HepG2 (cell line): ENCODE data around the gene PHYH. TPM values are rescaled to one million over a fixed set of nuclear protein-coding genes. Genes with fewer than 3 reads are reported as not detected.

ENCODE experiments used
- ATAC-seq: fragments of 200-7000 bp; cut with Tn5 transposase; 3 replicates; pipeline ENCODE4 v1.9.1; 2020; ENCODE audit warnings: mild to moderate bottlenecking, moderate library complexity
- BruUV-seq: library from RNA; stranded (reverse); fragments of 400-500 nt; replicated peaks from 2 replicates; lab custom pipeline; 2021; lab: Mats Ljungman, UMichigan
- CTCF ChIA-PET: fragments of 300-600 bp; formaldehyde crosslinking; extraction: SDS; loops from one replicate; lab custom pipeline; 2021; ENCODE audit warnings: low total read pairs, inconsistent platforms, low intra/inter-chr PET ratio; lab: Yijun Ruan, JAX
- POLR2A ChIA-PET: fragments of 350-600 bp; sonication (Branson Sonifier 250); formaldehyde crosslinking; loops from one replicate; lab custom pipeline; 2020; ENCODE audit warnings: antibody characterized with exemption, inconsistent platforms; lab: Yijun Ruan, JAX
- DNase-seq: peaks from one replicate; pipeline ENCODE4 v3.0.0-alpha.2; 2015; ENCODE audit warnings: low spot score
- FAIRE-seq: peaks from 3 replicates; lab custom pipeline; 2011; peaks lifted over from hg19 to GRCh38; lab: Jason Lieb, UNC
- H2AFZ ChIP-seq: one replicate; pipeline ENCODE4 v1.6.1; 2011; ENCODE audit warnings: low read length, inconsistent platforms
- H3K27ac ChIP-seq: fragments of 300-600 bp; 3 replicates; pipeline ENCODE4 v1.8.0; 2011; ENCODE audit warnings: mixed run types, mild to moderate bottlenecking, mixed read lengths, low read length, inconsistent platforms; ENCODE audit not compliant: insufficient read depth; ENCODE audit errors: extremely low read length
- H3K27me3 ChIP-seq, 2 experiments: fragments of 200-600 bp in 1 of 2; 2 replicates in 1 of 2; 3 replicates in 1 of 2; pipeline versions ENCODE4 v1.6.0 to v1.8.0; 2011; ENCODE audit warnings: low read length in 2 of 2, mild to moderate bottlenecking in 2 of 2, moderate library complexity in 2 of 2, inconsistent platforms in 1 of 2; ENCODE audit not compliant: insufficient read depth in 2 of 2, control insufficient read depth in 1 of 2
- H3K36me3 ChIP-seq, 2 experiments: fragments of 200-600 bp in 1 of 2; replicated peaks in 1 of 2; 2 replicates in 1 of 2; 3 replicates in 1 of 2; pipeline versions ENCODE4 v1.5.1 to v1.8.0; 2011; ENCODE audit warnings: low read length in 2 of 2, inconsistent platforms in 1 of 2; ENCODE audit not compliant: insufficient read depth in 2 of 2, control insufficient read depth in 1 of 2
- H3K4me1 ChIP-seq: 2 replicates; pipeline ENCODE4 v1.5.1; 2012; ENCODE audit warnings: low read length, inconsistent platforms; ENCODE audit not compliant: insufficient read depth
- H3K4me2 ChIP-seq: 2 replicates; pipeline ENCODE4 v1.6.0; 2011; ENCODE audit warnings: low read depth, low read length, inconsistent platforms
- H3K4me3 ChIP-seq, 3 experiments: fragments of 200-600 bp in 1 of 3; sonication (generic), shearing (Covaris generic) in 1 of 3; replicated peaks in 1 of 3; 2 replicates each; pipeline ENCODE4 v1.5.1; 2011 to 2016; ENCODE audit warnings: low read length in 3 of 3, inconsistent platforms in 2 of 3, low read depth in 2 of 3, mild to moderate bottlenecking in 2 of 3, control low read depth in 1 of 3, mixed read lengths in 1 of 3; ENCODE audit not compliant: insufficient read depth in 1 of 3
- H3K79me2 ChIP-seq: one replicate; pipeline ENCODE4 v1.6.1; 2011; ENCODE audit warnings: low read length, inconsistent platforms; ENCODE audit not compliant: insufficient read depth
- H3K9ac ChIP-seq: 2 replicates; pipeline ENCODE4 v1.6.0; 2011; ENCODE audit warnings: mild to moderate bottlenecking, low read depth, low read length, inconsistent platforms; ENCODE audit not compliant: insufficient read depth
- H3K9me3 ChIP-seq: 2 replicates; pipeline ENCODE4 v1.5.1; 2012; ENCODE audit warnings: mild to moderate bottlenecking, low read length
- H4K20me1 ChIP-seq: 2 replicates; pipeline ENCODE4 v1.6.0; 2011; ENCODE audit warnings: inconsistent platforms, mild to moderate bottlenecking, low read length, moderate library complexity; ENCODE audit not compliant: insufficient read depth
- ATF7-NPFF ChIP-seq: sonication (generic); formaldehyde crosslinking; IDR thresholded peaks from 2 replicates; pipeline ENCODE4 v1.8.1; 2023; ENCODE audit warnings: mild to moderate bottlenecking, low read depth, missing genetic modification reagents, moderate library complexity
- MAFF ChIP-seq: IDR thresholded peaks from 2 replicates; pipeline ENCODE4 v1.6.1; 2011; ENCODE audit warnings: low read depth, low read length, improper control_type of control experiment
- MBNL3 ChIP-seq: fragments of 250-450 bp; sonication (Bioruptor Pico); conservative IDR thresholded peaks from 2 replicates; pipeline ENCODE4 v1.8.0; 2022; ENCODE audit warnings: mild to moderate bottlenecking, inconsistent platforms
- PAWR ChIP-seq: sonication (generic); formaldehyde crosslinking; IDR thresholded peaks from 2 replicates; pipeline ENCODE4 v1.4.0; 2020; ENCODE audit warnings: missing genetic modification reagents, mild to moderate bottlenecking, borderline replicate concordance
- TARDBP ChIP-seq: sonication (generic); formaldehyde crosslinking; IDR thresholded peaks from 2 replicates; pipeline ENCODE4 v1.8.0; 2022; ENCODE audit warnings: mild to moderate bottlenecking, missing genetic modification reagents
- TOE1 ChIP-seq: sonication (generic); formaldehyde crosslinking; IDR thresholded peaks from 2 replicates; pipeline ENCODE4 v1.4.0; 2020; ENCODE audit warnings: mild to moderate bottlenecking, missing genetic modification reagents
- ZNF432 ChIP-seq: sonication (generic); formaldehyde crosslinking; IDR thresholded peaks from 2 replicates; pipeline ENCODE4 v1.5.0; 2020; ENCODE audit warnings: missing genetic modification reagents, mild to moderate bottlenecking, borderline replicate concordance
- ZNF652 ChIP-seq: IDR thresholded peaks from 2 replicates; pipeline ENCODE4 v1.6.1; 2016; ENCODE audit warnings: low read depth, borderline replicate concordance
- ZSCAN20 ChIP-seq: sonication (generic); formaldehyde crosslinking; IDR thresholded peaks from 2 replicates; pipeline ENCODE4 v1.4.0; 2020; ENCODE audit warnings: missing genetic modification reagents, mild to moderate bottlenecking, borderline replicate concordance
- WGBS: methylation state at CpG from one replicate; pipeline ENCODE4 v1.1.6; 2017; ENCODE audit warnings: low lambda C conversion rate; 5-methylcytosine and 5-hydroxymethylcytosine counted together
- in situ Hi-C: cut with HindIII; loops from 2 replicates; pipeline ENCODE4 v1.10.0; 2017; ENCODE audit warnings: low pct_unique_long_range_greater_than_20kb; ENCODE audit not compliant: extremely low pct_ligation_motif_present
- intact Hi-C: fragments of 100-400 bp; cut with micrococcal nuclease; formaldehyde crosslinking; loops from one replicate; pipeline ENCODE4 v1.10.0; 2022; ENCODE audit not compliant: unreplicated experiment
- polyA plus RNA-seq, 8 experiments: library from polyadenylated mRNA; depleted of rRNA in 3 of 8; stranded (reverse) in 7 of 8; unstranded in 1 of 8; fragments of >200 nt; fragmentation: Illumina TruSeq in 4 of 8; extraction: Trizol in 4 of 8; gene quantifications; 2 replicates each; pipeline versions ENCODE4 v1.2.1 to v1.2.3, GENCODE V29; 2011 to 2016; ENCODE audit warnings: low read depth in 4 of 8, missing spikeins in 1 of 8, mixed read lengths in 1 of 8; ENCODE audit not compliant: insufficient read depth in 1 of 8
- total RNA-seq, 5 experiments: library from RNA; depleted of rRNA; stranded (reverse); fragments of >200 nt; fragmentation: Illumina TruSeq; extraction: Trizol; gene quantifications; 2 replicates each; pipeline ENCODE4 v1.2.3, GENCODE V29; 2016; ENCODE audit warnings: low read depth in 1 of 5
- TF ChIP-seq, protein P1 (sequence below): sonication (generic); formaldehyde crosslinking; IDR thresholded peaks from 2 replicates; pipeline ENCODE4 v1.4.0; 2020; ENCODE audit warnings: missing genetic modification reagents
- TF ChIP-seq, protein P2 (sequence below), 2 experiments: sonication (generic) in 1 of 2; formaldehyde crosslinking in 1 of 2; IDR thresholded peaks; 2 replicates each; pipeline versions ENCODE4 v1.4.0 to v1.6.1; 2018 to 2020; ENCODE audit warnings: missing genetic modification reagents in 2 of 2, borderline replicate concordance in 1 of 2, low read depth in 1 of 2, mild to moderate bottlenecking in 1 of 2, missing biosample characterization in 1 of 2
- TF ChIP-seq, protein P3 (sequence below): sonication (generic); formaldehyde crosslinking; IDR thresholded peaks from 2 replicates; pipeline ENCODE4 v1.8.0; 2022; ENCODE audit warnings: mild to moderate bottlenecking, missing genetic modification reagents, moderate library complexity
- TF ChIP-seq, protein P4 (sequence below): sonication (generic); formaldehyde crosslinking; IDR thresholded peaks from 2 replicates; pipeline ENCODE4 v1.5.1; 2020; ENCODE audit warnings: missing genetic modification reagents, mild to moderate bottlenecking, borderline replicate concordance

Gene PHYH
- total and polyA plus RNA-seq, 2 of the 13 experiments (the other 11 are each of a cell fraction or from before 2014, with no cell fraction given) = 27.2 to 34.5 TPM

DNA sequence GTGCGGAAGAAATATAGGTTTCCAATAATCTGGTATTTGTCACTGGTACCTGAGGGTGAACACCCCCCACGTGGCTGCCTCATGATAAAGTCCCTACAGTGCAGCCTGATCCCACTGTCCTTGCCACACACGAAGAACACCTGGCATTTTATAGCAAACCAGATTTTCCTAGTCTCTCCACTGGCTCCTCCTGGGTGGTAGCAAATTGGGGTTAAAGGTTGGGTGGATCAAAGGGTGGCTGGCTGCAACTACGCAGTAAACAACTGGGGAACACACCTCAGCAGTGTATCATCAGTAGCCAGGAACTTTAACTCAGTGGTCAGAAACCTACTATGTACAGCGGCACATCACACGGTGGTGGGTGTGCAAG, 37.9 kb upstream of the PHYH start:
- CTCF ChIA-PET = no interaction called here
- Histone ChIP-seq H3K36me3 (peaks cover 9 to 44% of the 10 kb centered on the region in 2 experiments), H3K79me2 (peaks cover 9% of the 10 kb centered on the region), H3K27ac (no peak overlapping the region), H3K4me3 (no peak overlapping the region), H2AFZ (no peak overlapping the region), H3K27me3 (no peaks in the 10 kb centered on the region), H3K9ac (no peak overlapping the region), H3K9me3 (no peaks in the 10 kb centered on the region), H4K20me1 (no peaks in the 10 kb centered on the region), H3K4me1 (no peaks in the 10 kb centered on the region), H3K4me2 (no peak overlapping the region)
- FAIRE-seq = no peak
- BruUV-seq = no TSS peak
- intact Hi-C loops = no loop called here
- in situ Hi-C loops = no loop called here
- 94% methylated on average over 6 of the region's 6 CpGs for WGBS
- TF ChIP-seq ZSCAN20 (CRISPR knock-in tag) (no peak), MAFF (no peak), PAWR (CRISPR knock-in tag) (no peak), ZNF652 (CRISPR knock-in tag) (no peak), TOE1 (CRISPR knock-in tag) (no peak), ATF7-NPFF (CRISPR knock-in tag) (no peak), ZNF432 (no peak), MBNL3 (CRISPR knock-in tag) (no peak), TARDBP (no peak)
- TF ChIP-seq, protein P1, sequence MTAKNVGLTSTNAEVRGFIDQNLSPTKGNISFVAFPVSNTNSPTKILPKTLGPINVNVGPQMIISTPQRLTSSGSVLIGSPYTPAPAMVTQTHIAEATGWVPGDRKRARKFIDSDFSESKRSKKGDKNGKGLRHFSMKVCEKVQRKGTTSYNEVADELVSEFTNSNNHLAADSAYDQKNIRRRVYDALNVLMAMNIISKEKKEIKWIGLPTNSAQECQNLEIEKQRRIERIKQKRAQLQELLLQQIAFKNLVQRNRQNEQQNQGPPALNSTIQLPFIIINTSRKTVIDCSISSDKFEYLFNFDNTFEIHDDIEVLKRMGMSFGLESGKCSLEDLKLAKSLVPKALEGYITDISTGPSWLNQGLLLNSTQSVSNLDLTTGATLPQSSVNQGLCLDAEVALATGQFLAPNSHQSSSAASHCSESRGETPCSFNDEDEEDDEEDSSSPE (CRISPR knock-in tag) = no peak
- TF ChIP-seq, protein P2, sequence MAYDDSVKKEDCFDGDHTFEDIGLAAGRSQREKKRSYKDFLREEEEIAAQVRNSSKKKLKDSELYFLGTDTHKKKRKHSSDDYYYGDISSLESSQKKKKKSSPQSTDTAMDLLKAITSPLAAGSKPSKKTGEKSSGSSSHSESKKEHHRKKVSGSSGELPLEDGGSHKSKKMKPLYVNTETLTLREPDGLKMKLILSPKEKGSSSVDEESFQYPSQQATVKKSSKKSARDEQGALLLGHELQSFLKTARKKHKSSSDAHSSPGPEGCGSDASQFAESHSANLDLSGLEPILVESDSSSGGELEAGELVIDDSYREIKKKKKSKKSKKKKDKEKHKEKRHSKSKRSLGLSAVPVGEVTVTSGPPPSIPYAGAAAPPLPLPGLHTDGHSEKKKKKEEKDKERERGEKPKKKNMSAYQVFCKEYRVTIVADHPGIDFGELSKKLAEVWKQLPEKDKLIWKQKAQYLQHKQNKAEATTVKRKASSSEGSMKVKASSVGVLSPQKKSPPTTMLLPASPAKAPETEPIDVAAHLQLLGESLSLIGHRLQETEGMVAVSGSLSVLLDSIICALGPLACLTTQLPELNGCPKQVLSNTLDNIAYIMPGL (CRISPR knock-in tag; IDR thresholded peaks at IDR 0.05; ENCODE audit: borderline replicate concordance in 1 of 2, low read depth in 1 of 2) = no peak
- TF ChIP-seq, protein P3, sequence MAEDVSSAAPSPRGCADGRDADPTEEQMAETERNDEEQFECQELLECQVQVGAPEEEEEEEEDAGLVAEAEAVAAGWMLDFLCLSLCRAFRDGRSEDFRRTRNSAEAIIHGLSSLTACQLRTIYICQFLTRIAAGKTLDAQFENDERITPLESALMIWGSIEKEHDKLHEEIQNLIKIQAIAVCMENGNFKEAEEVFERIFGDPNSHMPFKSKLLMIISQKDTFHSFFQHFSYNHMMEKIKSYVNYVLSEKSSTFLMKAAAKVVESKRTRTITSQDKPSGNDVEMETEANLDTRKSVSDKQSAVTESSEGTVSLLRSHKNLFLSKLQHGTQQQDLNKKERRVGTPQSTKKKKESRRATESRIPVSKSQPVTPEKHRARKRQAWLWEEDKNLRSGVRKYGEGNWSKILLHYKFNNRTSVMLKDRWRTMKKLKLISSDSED (CRISPR knock-in tag) = no peak
- TF ChIP-seq, protein P4, sequence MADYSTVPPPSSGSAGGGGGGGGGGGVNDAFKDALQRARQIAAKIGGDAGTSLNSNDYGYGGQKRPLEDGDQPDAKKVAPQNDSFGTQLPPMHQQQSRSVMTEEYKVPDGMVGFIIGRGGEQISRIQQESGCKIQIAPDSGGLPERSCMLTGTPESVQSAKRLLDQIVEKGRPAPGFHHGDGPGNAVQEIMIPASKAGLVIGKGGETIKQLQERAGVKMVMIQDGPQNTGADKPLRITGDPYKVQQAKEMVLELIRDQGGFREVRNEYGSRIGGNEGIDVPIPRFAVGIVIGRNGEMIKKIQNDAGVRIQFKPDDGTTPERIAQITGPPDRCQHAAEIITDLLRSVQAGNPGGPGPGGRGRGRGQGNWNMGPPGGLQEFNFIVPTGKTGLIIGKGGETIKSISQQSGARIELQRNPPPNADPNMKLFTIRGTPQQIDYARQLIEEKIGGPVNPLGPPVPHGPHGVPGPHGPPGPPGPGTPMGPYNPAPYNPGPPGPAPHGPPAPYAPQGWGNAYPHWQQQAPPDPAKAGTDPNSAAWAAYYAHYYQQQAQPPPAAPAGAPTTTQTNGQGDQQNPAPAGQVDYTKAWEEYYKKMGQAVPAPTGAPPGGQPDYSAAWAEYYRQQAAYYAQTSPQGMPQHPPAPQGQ = no peak
- DNase-seq = no peak
- ATAC-seq = no peak
- POLR2A ChIA-PET = no interaction called here
